NCI-H2171 (cell line): ENCODE data around the gene FAM90A1.
"Not testable (repeated sequence)": the region's sequence is repeated elsewhere in the genome, so short reads cannot be mapped to it uniquely, and the experiment has no call there.

Source experiments
- DNase-seq: peaks from one replicate; lab custom pipeline; 2025; lab: John Stamatoyannopoulos, UW

The FAM90A1 gene

GRCh38 chr12:8172911-8173310 lies 54.5 kb downstream of the FAM90A1 start:
- not testable (repeated sequence) for DNase-seq
